H54 (cell line): ENCODE data around the gene GSG1L.

ENCODE experiments used
- DNase-seq: peaks from one replicate; pipeline ENCODE4 v3.0.0; 2011; ENCODE audit warnings: low spot score, mixed read lengths; ENCODE audit not compliant: insufficient read length
- FAIRE-seq: peaks from 3 replicates; lab custom pipeline; 2011; peaks lifted over from hg19 to GRCh38; lab: Jason Lieb, UNC
- POLR2A ChIP-seq: IDR thresholded peaks from 2 replicates; pipeline ENCODE4 v1.6.1; 2011; ENCODE audit warnings: low read depth, mild to moderate bottlenecking, low read length

The GSG1L gene

GRCh38 chr16:27867122-27868110 is 196.1 kb downstream of the GSG1L start:
- peak; percentile 49; the same call in 1 of the 2 replicates for TF ChIP-seq POLR2A
- FAIRE-seq (no peak), DNase-seq (peak; percentile 88)

GRCh38 chr16:27863377-27863776 is 200.1 kb downstream of the GSG1L start:
- no peak for DNase-seq
- TF ChIP-seq POLR2A: no peak
- FAIRE-seq: no peak

- FAIRE-seq: no peak
- TF ChIP-seq POLR2A: no peak
- DNase-seq: no peak
Measured at GRCh38 chr16:27862953-27863352, 200.6 kb downstream of the GSG1L start.

GRCh38 chr16:27860091-27860490 is 203.4 kb downstream of the GSG1L start:
- FAIRE-seq: no peak
- DNase-seq: no peak
- TF ChIP-seq POLR2A: no peak

- FAIRE-seq (no peak), DNase-seq (no peak)
- no peak for TF ChIP-seq POLR2A
Measured at GRCh38 chr16:27859020-27859419, 204.5 kb downstream of the GSG1L start.

- TF ChIP-seq POLR2A: no peak
- DNase-seq: no peak
- FAIRE-seq: no peak
Measured at GRCh38 chr16:27853651-27854050, 209.9 kb downstream of the GSG1L start.

GRCh38 chr16:27853101-27853500 is 210.4 kb downstream of the GSG1L start:
- TF ChIP-seq POLR2A: no peak
- no peak for DNase-seq
- no peak for FAIRE-seq

- FAIRE-seq: no peak
- DNase-seq: no peak
- no peak for TF ChIP-seq POLR2A
Measured at GRCh38 chr16:27852681-27853080, 210.8 kb downstream of the GSG1L start.

GRCh38 chr16:27852116-27852515 is 211.4 kb downstream of the GSG1L start:
- FAIRE-seq (no peak), DNase-seq (no peak)
- TF ChIP-seq POLR2A: no peak

- no peak for DNase-seq
- TF ChIP-seq POLR2A: no peak
- no peak for FAIRE-seq
Measured at GRCh38 chr16:27851586-27851985, 211.9 kb downstream of the GSG1L start.

- FAIRE-seq (no peak), DNase-seq (no peak)
- no peak for TF ChIP-seq POLR2A
Measured at GRCh38 chr16:27849621-27850020, 213.9 kb downstream of the GSG1L start.

- TF ChIP-seq POLR2A: no peak
- peak; percentile 42 for DNase-seq
Measured at GRCh38 chr16:27847030-27847550, 216.4 kb downstream of the GSG1L start.

GRCh38 chr16:27844826-27845225 is 218.7 kb downstream of the GSG1L start:
- DNase-seq (no peak), FAIRE-seq (no peak)
- TF ChIP-seq POLR2A: no peak

More at GRCh38 chr16:27847030-27847550, 216.4 kb downstream of the GSG1L start:
- peak; percentile 41 for FAIRE-seq

- DNase-seq: no peak
- no peak for FAIRE-seq
- TF ChIP-seq POLR2A: no peak
Measured at GRCh38 chr16:27843800-27844199, 219.7 kb downstream of the GSG1L start.
